Gastrocnemius medialis (tissue), 4 donors: ENCODE measurements around the gene CDH4. TPM values are rescaled to one million over a fixed set of nuclear protein-coding genes. Genes with fewer than 3 reads are reported as not detected.

Experiments
- ATAC-seq, 2 donors: fragments of 150-250 bp; one replicate each; pipeline ENCODE4 v1.9.1; 2016
- DNase-seq, 2 donors: peaks; one replicate each; pipeline ENCODE4 v3.0.0-alpha.2; 2019
- H3K27ac ChIP-seq, 4 donors: fragments of 200-600 bp; sonication (generic); 1 replicate in 1 of 4; 2 replicates in 3 of 4; pipeline ENCODE4 v1.5.1; 2016 to 2018; ENCODE audit warnings: mild to moderate bottlenecking in 2 of 4, moderate library complexity in 1 of 4
- H3K27me3 ChIP-seq, 3 donors: fragments of 200-600 bp; sonication (generic) in 2 of 3; 1 replicate in 1 of 3; 2 replicates in 2 of 3; pipeline versions ENCODE4 v1.5.1 to v1.6.0; 2016 to 2019; ENCODE audit warnings: mild to moderate bottlenecking in 1 of 3, moderate library complexity in 1 of 3
- H3K36me3 ChIP-seq, 2 donors: fragments of 200-600 bp; sonication (generic) in 1 of 2; one replicate each; pipeline ENCODE4 v1.5.1; 2017 to 2018
- H3K4me1 ChIP-seq, 2 donors: fragments of 200-600 bp; sonication (generic) in 1 of 2; one replicate each; pipeline ENCODE4 v1.5.1; 2016 to 2017; ENCODE audit warnings: mild to moderate bottlenecking in 2 of 2
- H3K4me3 ChIP-seq, 4 donors: fragments of 200-600 bp; sonication (generic) in 3 of 4; 1 replicate in 1 of 4; 2 replicates in 3 of 4; pipeline ENCODE4 v1.5.1; 2016 to 2019; ENCODE audit warnings: mild to moderate bottlenecking in 2 of 4
- H3K9me3 ChIP-seq, 3 donors: fragments of 200-600 bp; sonication (generic) in 2 of 3; 1 replicate in 1 of 3; 2 replicates in 2 of 3; pipeline ENCODE4 v1.5.1; 2016 to 2019
- CTCF ChIP-seq, 5 experiments: fragments of 450-650 bp in 3 of 5; fragments of 200-600 bp in 2 of 5; sonication (generic) in 2 of 5; IDR thresholded peaks in 4 of 5; conservative IDR thresholded peaks in 1 of 5; 1 replicate in 4 of 5; 2 replicates in 1 of 5; pipeline ENCODE4 v1.5.1; 2016 to 2019; ENCODE audit warnings: antibody characterized with exemption in 5 of 5, mild to moderate bottlenecking in 3 of 5, moderate library complexity in 3 of 5
- POLR2A ChIP-seq, 2 donors: fragments of 450-650 bp; IDR thresholded peaks; one replicate each; pipeline ENCODE4 v1.6.1; 2017; ENCODE audit warnings: antibody characterized with exemption in 2 of 2, mild to moderate bottlenecking in 2 of 2, moderate library complexity in 2 of 2
- in situ Hi-C, 4 donors: fragments of 200-750 bp; cut with MboI; loops; one replicate each; pipeline versions ENCODE4 v1.15.0 to v1.8.0; 2017; ENCODE audit warnings: low sequenced_read_pairs in 4 of 4
- intact Hi-C: fragments of 100-400 bp; cut with DNase I; formaldehyde crosslinking; loops from one replicate; pipeline ENCODE4 v1.15.1; 2023; ENCODE audit warnings: low total_unique reads
- total RNA-seq, 4 donors: library from RNA; depleted of rRNA; stranded (reverse); fragments of >200 nt; gene quantifications; one replicate each; pipeline versions ENCODE4 v1.1.0 to v1.2.3, GENCODE V29; 2016

CDH4 gene
- total RNA-seq, result 1 to 10 TPM in 2 of 4 donors, under 1 TPM in 2; 0.38 to 1.2 (median 0.86) TPM

DNA sequence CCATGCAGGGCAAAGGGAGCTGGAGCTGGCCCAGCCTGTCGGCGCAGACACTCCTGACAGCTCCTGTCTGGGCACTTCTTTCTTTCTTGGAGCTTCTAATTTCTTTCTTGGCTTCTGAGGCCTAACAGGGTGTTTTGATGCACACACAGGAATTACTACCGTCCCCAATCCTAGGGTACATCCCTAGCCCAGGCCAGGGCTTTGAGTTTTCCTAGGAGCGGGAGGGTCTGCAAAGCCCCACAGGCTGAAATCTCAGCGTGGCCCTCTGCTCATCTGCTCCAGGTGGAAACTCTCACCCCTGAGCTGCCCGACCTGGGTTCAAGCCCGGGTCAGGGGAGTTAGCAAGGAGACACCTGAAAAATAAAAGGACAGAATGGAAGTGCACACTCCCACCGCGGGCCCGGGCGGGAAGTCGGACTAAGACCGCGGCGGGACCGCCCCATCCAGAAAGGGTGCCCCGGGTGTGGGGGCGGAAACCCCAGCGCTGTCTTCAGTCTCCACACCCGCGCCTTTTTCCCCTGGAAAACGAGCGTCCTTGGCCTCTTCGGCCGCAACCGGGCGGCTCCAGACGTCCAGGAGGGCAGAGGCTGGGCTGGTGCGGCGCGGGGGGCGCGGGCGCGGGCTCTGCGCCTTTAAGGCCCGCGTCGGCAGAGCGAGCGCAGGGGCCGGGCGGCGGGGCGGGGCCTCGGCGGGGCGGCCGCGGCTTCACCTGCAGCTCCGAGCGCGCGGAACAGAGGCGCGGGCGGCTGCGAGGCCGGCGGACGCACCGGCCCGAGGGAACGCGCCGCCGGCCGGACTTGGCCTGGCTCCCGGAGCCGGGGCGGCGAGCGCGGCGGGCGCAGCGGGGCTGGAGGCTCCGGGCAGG lies at the start of gene CDH4:
Gene CDH4 (plus strand): TSS at position 733 of the 865 bp plus-strand sequence.
- Histone ChIP-seq H3K27ac (no peak within 1 kb of the TSS), H3K4me1 (no peaks in the 10 kb centered on the region), H3K27me3 (peaks cover 2 to 31% (median 18%) of the 10 kb centered on the region in 3 donors), H3K36me3 (no peaks in the 10 kb centered on the region), H3K4me3 (peak within 1 kb of the TSS; percentile 13 to 53 (median 40)), H3K9me3 (no peaks in the 10 kb centered on the region)
- in situ Hi-C loops (no loop called here), intact Hi-C loops (no loop called here)
- DNase-seq (no peak), ATAC-seq (no peak)
- TF ChIP-seq POLR2A (IDR thresholded peaks at IDR 0.05), result no peak
- TF ChIP-seq CTCF (IDR thresholded peaks at IDR 0.05 in 4 of 5, conservative IDR thresholded peaks at IDR 0.05 in 1 of 5), result no peak

DNA sequence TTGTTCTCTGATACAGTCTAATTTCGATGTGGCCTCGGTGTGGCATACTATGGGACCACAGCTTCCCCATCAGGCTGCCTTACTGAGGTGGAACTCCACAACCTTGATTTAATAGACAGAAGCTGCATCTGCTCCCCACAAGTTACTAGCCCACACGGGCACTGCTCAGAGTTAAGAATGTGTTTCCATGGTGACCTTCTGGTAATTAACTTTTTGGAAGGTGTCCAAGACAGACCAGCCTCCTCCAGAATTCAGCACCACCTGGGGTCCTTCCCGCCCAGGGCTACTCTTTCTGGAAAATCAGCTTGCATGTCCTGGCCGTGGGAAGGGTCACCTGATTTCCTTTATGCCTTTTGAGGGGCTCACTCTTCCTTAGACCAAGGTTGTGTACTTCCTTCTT lies 48.7 kb upstream of the CDH4 start:
- DNase-seq (no peak), ATAC-seq (no peak)
- Histone ChIP-seq H3K4me3 (no peak overlapping the region), H3K27ac (no peak overlapping the region), H3K27me3 (no peaks in the 10 kb centered on the region), H3K4me1 (no peaks in the 10 kb centered on the region), H3K9me3 (no peaks in the 10 kb centered on the region), H3K36me3 (no peaks in the 10 kb centered on the region)
- in situ Hi-C loops (loop anchor here in 1 of 4 donors (25.0 kb wide), 1 partner anchor 109 kb away; no protein-coding TSS in a partner anchor), intact Hi-C loops (no loop called here)
- TF ChIP-seq CTCF (IDR thresholded peaks at IDR 0.05 in 4 of 5, conservative IDR thresholded peaks at IDR 0.05 in 1 of 5), result no peak
- TF ChIP-seq POLR2A (IDR thresholded peaks at IDR 0.05), result no peak

- in situ Hi-C loops, result loop anchor here in 1 of 4 donors (25.0 kb wide), 1 partner anchor 108 kb away; no protein-coding TSS in a partner anchor
- no peak for TF ChIP-seq CTCF (IDR thresholded peaks at IDR 0.05 in 4 of 5, conservative IDR thresholded peaks at IDR 0.05 in 1 of 5)
- H3K9me3 ChIP-seq, result no peaks in the 10 kb centered on the region
Observed at GRCh38 chr20:61204206-61204605, 47.9 kb upstream of the CDH4 start.

GRCh38 chr20:61205769-61206168 lies 46.3 kb upstream of the CDH4 start:
- TF ChIP-seq POLR2A (IDR thresholded peaks at IDR 0.05) (no peak), CTCF (IDR thresholded peaks at IDR 0.05 in 4 of 5, conservative IDR thresholded peaks at IDR 0.05 in 1 of 5) (no peak)
- no peaks in the 10 kb centered on the region for H3K9me3 ChIP-seq
- in situ Hi-C loops, result loop anchor here in 1 of 4 donors (25.0 kb wide), 1 partner anchor 107 kb away; no protein-coding TSS in a partner anchor
- no peaks in the 10 kb centered on the region for H3K4me1 ChIP-seq
- intact Hi-C loops, result no loop called here
- H3K4me3 ChIP-seq, result no peak overlapping the region
- ATAC-seq (no peak), DNase-seq (no peak)
- H3K27ac ChIP-seq, result no peak overlapping the region
- H3K36me3 ChIP-seq, result no peaks in the 10 kb centered on the region
- H3K27me3 ChIP-seq, result no peaks in the 10 kb centered on the region

More at GRCh38 chr20:61204206-61204605, 47.9 kb upstream of the CDH4 start:
- DNase-seq (no peak), ATAC-seq (no peak)
- Histone ChIP-seq H3K27me3 (no peaks in the 10 kb centered on the region), H3K27ac (no peak overlapping the region), H3K36me3 (no peaks in the 10 kb centered on the region), H3K4me3 (no peak overlapping the region), H3K4me1 (no peaks in the 10 kb centered on the region)
- intact Hi-C loops, result no loop called here
